ENCODE data around the gene DBH. TPM values are rescaled to one million over a fixed set of nuclear protein-coding genes. Genes with fewer than 3 reads are reported as not detected.

The DBH gene
- total and polyA plus RNA-seq, 7 donors, result 0.01 TPM; not detected in 6

DNA sequence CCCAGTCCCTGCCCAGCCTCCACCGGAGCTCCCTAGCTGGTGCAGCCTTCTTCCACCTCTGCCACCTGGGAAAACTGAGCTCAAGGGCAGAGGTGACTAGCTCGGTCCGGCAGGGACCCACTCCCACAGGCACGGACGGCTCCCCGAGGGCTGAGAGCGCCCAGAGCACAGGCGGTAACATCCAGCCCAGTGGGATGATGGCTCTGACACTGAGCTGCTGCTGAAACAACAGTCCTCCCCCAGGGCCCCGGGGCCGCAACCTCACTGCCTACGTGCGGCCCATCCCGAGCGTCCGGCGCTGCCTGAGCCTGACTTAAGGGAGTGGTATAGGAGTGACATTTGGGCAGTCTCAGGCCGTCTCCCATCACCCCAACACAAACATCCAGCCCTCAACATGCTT is 30.7 kb upstream of the DBH start:
- Histone ChIP-seq H3K4me1 (peaks cover 0 to 4% (median 2%) of the 10 kb centered on the region in 4 donors), H3K9me3 (no peaks in the 10 kb centered on the region), H3K36me3 (no peaks in the 10 kb centered on the region), H3K4me3 (no peak overlapping the region), H3K27ac (no peak overlapping the region), H3K27me3 (peaks cover 9 to 80% (median 63%) of the 10 kb centered on the region in 3 donors)
- intact Hi-C loops (cut with DNase I), result no loop called here
- DNase-seq, result no peak
- 88 to 91% methylated on average over 17 of the region's 17 CpGs for WGBS, 2 donors
- TF ChIP-seq POLR2A (IDR thresholded peaks at IDR 0.05), result no peak
- TF ChIP-seq, protein P1, sequence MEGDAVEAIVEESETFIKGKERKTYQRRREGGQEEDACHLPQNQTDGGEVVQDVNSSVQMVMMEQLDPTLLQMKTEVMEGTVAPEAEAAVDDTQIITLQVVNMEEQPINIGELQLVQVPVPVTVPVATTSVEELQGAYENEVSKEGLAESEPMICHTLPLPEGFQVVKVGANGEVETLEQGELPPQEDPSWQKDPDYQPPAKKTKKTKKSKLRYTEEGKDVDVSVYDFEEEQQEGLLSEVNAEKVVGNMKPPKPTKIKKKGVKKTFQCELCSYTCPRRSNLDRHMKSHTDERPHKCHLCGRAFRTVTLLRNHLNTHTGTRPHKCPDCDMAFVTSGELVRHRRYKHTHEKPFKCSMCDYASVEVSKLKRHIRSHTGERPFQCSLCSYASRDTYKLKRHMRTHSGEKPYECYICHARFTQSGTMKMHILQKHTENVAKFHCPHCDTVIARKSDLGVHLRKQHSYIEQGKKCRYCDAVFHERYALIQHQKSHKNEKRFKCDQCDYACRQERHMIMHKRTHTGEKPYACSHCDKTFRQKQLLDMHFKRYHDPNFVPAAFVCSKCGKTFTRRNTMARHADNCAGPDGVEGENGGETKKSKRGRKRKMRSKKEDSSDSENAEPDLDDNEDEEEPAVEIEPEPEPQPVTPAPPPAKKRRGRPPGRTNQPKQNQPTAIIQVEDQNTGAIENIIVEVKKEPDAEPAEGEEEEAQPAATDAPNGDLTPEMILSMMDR (IDR thresholded peaks at IDR 0.05), result no peak
- no peak for TF ChIP-seq POLR2AphosphoS5 (IDR thresholded peaks at IDR 0.05)
- TF ChIP-seq EP300 (IDR thresholded peaks at IDR 0.05), result no peak

GRCh38 chr9:133605856-133606707 is 30.1 kb upstream of the DBH start:
- Histone ChIP-seq H3K9me3 (no peaks in the 10 kb centered on the region), H3K4me1 (peaks cover 0 to 4% (median 2%) of the 10 kb centered on the region in 4 donors), H3K36me3 (no peaks in the 10 kb centered on the region), H3K27me3 (peaks cover 11 to 86% (median 69%) of the 10 kb centered on the region in 3 donors), H3K4me3 (no peak overlapping the region), H3K27ac (no peak overlapping the region)
- no peak for TF ChIP-seq POLR2A (IDR thresholded peaks at IDR 0.05)
- TF ChIP-seq POLR2AphosphoS5 (IDR thresholded peaks at IDR 0.05), result no peak
- TF ChIP-seq EP300 (IDR thresholded peaks at IDR 0.05), result no peak
- TF ChIP-seq, protein P1 (IDR thresholded peaks at IDR 0.05), result no peak
- 74 to 75% methylated on average over 16 of the region's 16 CpGs for WGBS, 2 donors
- intact Hi-C loops (cut with DNase I), result no loop called here
- DNase-seq, result no peak

DNA sequence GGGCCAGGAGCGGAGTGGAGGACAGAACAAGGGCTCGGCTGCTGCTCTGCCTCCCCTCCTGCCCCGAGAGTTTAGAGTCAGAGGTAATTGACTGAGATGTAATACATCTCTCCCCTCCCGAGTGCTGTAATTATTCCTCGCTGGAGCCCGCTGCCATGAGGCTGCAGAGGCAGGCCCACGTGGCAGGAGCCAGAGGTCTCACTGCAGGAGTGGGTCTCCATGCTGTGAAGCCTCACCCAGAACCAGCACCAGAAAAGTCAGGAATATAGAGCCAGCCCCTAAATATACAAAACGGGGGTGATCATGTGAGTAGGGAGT is 29.5 kb upstream of the DBH start:
- no peaks in the 10 kb centered on the region for H3K36me3 ChIP-seq
- peaks cover 13 to 92% (median 69%) of the 10 kb centered on the region in 3 donors for H3K27me3 ChIP-seq
- WGBS, 2 donors, result 54 to 62% methylated on average over 8 of the region's 8 CpGs
- intact Hi-C loops (cut with DNase I), result no loop called here
- no peak overlapping the region for H3K27ac ChIP-seq
- no peak for DNase-seq
- TF ChIP-seq, protein P1 (IDR thresholded peaks at IDR 0.05), result no peak
- TF ChIP-seq EP300 (IDR thresholded peaks at IDR 0.05), result no peak
- peaks cover 0 to 4% (median 2%) of the 10 kb centered on the region in 4 donors for H3K4me1 ChIP-seq
- no peaks in the 10 kb centered on the region for H3K9me3 ChIP-seq
- no peak overlapping the region for H3K4me3 ChIP-seq

DNA sequence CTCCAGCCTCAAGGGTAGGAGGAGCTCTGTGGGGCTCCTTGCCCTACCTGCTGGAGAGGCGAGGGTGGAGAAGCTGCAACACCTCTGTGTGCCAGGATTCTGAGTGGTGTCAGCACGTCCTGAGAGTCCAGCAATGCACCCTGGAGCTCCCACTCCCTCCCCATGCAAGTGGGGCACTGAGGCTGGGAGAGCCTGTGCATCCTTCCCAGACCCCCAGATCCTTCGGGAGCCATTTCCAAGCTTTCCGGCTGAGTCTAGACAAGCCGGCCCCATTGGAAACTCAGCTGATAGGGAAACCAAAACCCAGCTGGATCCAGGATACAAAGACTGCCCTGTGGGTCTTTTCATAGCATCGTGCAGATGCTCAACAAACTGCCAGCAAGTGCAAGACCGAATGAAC is 28.8 kb upstream of the DBH start:
- no peak for DNase-seq
- Histone ChIP-seq H3K27me3 (peaks cover 13 to 89% (median 68%) of the 10 kb centered on the region in 3 donors), H3K4me1 (peaks cover 0 to 4% (median 2%) of the 10 kb centered on the region in 4 donors), H3K9me3 (no peaks in the 10 kb centered on the region), H3K4me3 (no peak overlapping the region), H3K27ac (no peak overlapping the region), H3K36me3 (no peaks in the 10 kb centered on the region)
- 53 to 59% methylated on average over 7 of the region's 7 CpGs for WGBS, 2 donors
- intact Hi-C loops (cut with DNase I), result no loop called here
- TF ChIP-seq POLR2A (IDR thresholded peaks at IDR 0.05) (no peak), POLR2AphosphoS5 (IDR thresholded peaks at IDR 0.05) (no peak), EP300 (IDR thresholded peaks at IDR 0.05) (no peak)
- TF ChIP-seq, protein P1 (IDR thresholded peaks at IDR 0.05), result no peak

All from sigmoid colon (tissue), 7 donors.